Astrocyte (in vitro differentiated cells and primary cell): ENCODE results near the gene ATRNL1.
"Not testable (repeated sequence)": the region's sequence is repeated elsewhere in the genome, so short reads cannot be mapped to it uniquely, and the experiment has no call there.

Experiments
- EZH2 ChIP-seq: IDR thresholded peaks from 2 replicates; pipeline ENCODE4 v1.6.1; 2012; ENCODE audit warnings: mild to moderate bottlenecking, low read length, inconsistent platforms; ENCODE audit not compliant: insufficient read depth
- TF ChIP-seq, protein P1 (sequence below): IDR thresholded peaks from 2 replicates; pipeline ENCODE4 v1.5.1; 2011; ENCODE audit warnings: low read depth, mild to moderate bottlenecking, inconsistent platforms, low read length, moderate library complexity; ENCODE audit not compliant: insufficient read depth

DNA sequence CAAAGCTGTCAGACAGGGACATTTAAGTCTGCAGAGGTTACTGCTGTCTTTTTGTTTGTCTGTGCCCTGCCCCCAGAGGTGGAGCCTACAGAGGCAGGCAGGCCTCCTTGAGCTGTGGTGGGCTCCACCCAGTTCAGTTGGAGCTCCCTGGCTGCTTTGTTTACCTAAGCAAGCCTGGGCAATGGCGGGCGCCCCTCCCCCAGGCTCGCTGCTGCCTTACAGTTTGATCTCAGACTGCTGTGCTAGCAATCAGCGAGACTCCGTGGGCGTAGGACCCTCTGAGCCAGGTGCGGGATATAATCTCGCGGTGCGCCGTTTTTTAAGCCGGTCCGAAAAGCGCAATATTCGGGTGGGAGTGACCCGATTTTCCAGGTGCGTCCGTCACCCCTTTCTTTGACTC lies 274.8 kb downstream of the ATRNL1 start:
- TF ChIP-seq, protein P1, sequence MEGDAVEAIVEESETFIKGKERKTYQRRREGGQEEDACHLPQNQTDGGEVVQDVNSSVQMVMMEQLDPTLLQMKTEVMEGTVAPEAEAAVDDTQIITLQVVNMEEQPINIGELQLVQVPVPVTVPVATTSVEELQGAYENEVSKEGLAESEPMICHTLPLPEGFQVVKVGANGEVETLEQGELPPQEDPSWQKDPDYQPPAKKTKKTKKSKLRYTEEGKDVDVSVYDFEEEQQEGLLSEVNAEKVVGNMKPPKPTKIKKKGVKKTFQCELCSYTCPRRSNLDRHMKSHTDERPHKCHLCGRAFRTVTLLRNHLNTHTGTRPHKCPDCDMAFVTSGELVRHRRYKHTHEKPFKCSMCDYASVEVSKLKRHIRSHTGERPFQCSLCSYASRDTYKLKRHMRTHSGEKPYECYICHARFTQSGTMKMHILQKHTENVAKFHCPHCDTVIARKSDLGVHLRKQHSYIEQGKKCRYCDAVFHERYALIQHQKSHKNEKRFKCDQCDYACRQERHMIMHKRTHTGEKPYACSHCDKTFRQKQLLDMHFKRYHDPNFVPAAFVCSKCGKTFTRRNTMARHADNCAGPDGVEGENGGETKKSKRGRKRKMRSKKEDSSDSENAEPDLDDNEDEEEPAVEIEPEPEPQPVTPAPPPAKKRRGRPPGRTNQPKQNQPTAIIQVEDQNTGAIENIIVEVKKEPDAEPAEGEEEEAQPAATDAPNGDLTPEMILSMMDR = not testable (repeated sequence)
- not testable (repeated sequence) for TF ChIP-seq EZH2
